ENCODE results near the gene RPS27A.
"Not testable (repeated sequence)": the region's sequence is repeated elsewhere in the genome, so short reads cannot be mapped to it uniquely, and the experiment has no call there.

The RPS27A gene

DNA sequence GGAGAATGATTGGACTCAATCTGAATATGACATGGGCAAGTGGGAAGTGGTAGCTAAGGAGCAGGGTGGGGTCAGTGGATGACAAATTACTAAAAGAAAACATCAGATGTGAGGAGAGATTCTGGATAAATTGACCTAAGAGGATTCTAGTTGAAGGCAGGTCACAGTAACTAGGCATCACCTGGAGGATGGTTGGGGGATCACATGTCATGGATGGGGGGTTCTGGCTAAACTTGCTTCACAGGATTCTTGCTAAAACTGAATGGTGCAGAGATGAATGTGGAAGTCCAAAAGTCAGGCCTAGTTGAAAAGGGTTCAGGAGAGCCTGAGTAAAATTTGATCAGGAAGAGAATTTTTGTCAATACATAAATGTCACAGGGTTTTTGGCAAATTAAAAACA, 18.7 kb upstream of the RPS27A start:
- H3K27ac Mint-ChIP-seq = no peak overlapping the region
- peaks cover 36% of the 10 kb centered on the region for H3K36me3 Mint-ChIP-seq (ENCODE audit: low read depth)
- no peaks in the 10 kb centered on the region for H3K4me1 Mint-ChIP-seq

GRCh38 chr2:55223958-55224760, 8.3 kb upstream of the RPS27A start:
- Mint-ChIP-seq H3K27me3 (ENCODE audit: low read depth, poor library complexity) (no peaks in the 10 kb centered on the region), H3K4me1 (peaks cover 18% of the 10 kb centered on the region), H3K4me3 (peak overlapping the region; percentile 75), H3K36me3 (ENCODE audit: low read depth) (peaks cover 23% of the 10 kb centered on the region), H3K9me3 (no peaks in the 10 kb centered on the region), H3K27ac (peak overlapping the region; percentile 11)
- no peak for TF ChIP-seq CTCF (IDR thresholded peaks at IDR 0.05)
- no peak for DNase-seq

More for the DNA sequence above, 18.7 kb upstream of the RPS27A start:
- Mint-ChIP-seq H3K4me3 (no peak overlapping the region), H3K9me3 (no peaks in the 10 kb centered on the region), H3K27me3 (ENCODE audit: low read depth, poor library complexity) (no peaks in the 10 kb centered on the region)
- no peak for TF ChIP-seq CTCF (IDR thresholded peaks at IDR 0.05)
- no peak for DNase-seq

- no peak overlapping the region for H3K27ac Mint-ChIP-seq
- DNase-seq = no peak
Observed at GRCh38 chr2:55224761-55225261, 7.7 kb upstream of the RPS27A start.

GRCh38 chr2:55225481-55226020, 6.9 kb upstream of the RPS27A start:
- DNase-seq = no peak
- peaks cover 31% of the 10 kb centered on the region for H3K4me1 Mint-ChIP-seq
- no peak for TF ChIP-seq CTCF (IDR thresholded peaks at IDR 0.05)
- H3K4me3 Mint-ChIP-seq = no peak overlapping the region
- no peaks in the 10 kb centered on the region for H3K9me3 Mint-ChIP-seq
- H3K27me3 Mint-ChIP-seq (ENCODE audit: low read depth, poor library complexity) = no peaks in the 10 kb centered on the region
- H3K36me3 Mint-ChIP-seq (ENCODE audit: low read depth) = peaks cover 35% of the 10 kb centered on the region
- peak overlapping the region; percentile 91 for H3K27ac Mint-ChIP-seq

More at GRCh38 chr2:55224761-55225261, 7.7 kb upstream of the RPS27A start:
- no peak for TF ChIP-seq CTCF (IDR thresholded peaks at IDR 0.05)
- H3K36me3 Mint-ChIP-seq (ENCODE audit: low read depth) = peaks cover 28% of the 10 kb centered on the region
- H3K4me1 Mint-ChIP-seq = peaks cover 23% of the 10 kb centered on the region
- H3K4me3 Mint-ChIP-seq = no peak overlapping the region
- no peaks in the 10 kb centered on the region for H3K9me3 Mint-ChIP-seq
- no peaks in the 10 kb centered on the region for H3K27me3 Mint-ChIP-seq (ENCODE audit: low read depth, poor library complexity)

DNA sequence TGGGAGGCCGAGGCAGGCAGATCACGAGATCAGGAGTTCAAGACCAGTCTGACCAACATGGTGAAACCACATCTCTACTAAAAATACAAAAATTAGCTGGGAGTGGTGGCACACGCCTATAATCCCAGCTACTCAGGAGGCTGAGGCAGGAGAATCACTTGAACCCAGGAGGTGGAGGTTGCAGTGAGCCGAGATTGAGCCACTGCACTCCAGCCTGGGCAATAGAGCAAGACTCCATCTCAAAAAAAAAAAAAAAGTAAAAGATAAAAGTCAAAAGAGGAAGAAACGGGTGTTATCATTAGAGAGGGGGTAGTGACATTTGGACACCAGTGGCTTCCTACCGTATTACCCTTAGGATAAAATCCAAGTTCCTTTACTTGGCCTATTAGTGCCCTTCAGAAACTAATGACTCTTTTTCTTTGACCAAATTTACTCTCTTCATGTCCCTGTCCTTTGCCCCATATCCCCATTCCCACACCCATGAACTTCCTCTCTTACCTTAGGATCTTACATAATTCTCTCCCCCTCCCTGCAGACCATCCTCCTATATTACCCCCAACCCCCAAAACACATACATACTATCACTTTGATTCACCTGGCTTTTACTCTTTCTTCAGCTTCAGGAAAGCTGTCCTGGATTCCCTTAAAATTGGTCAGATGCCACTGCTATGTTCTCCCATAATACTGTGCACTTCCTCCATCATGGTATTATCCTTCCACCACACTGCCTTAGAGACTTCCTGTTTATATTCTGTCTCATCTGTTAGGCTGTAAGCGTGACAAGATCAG, 4.9 kb upstream of the RPS27A start:
- DNase-seq; H3K4me3 Mint-ChIP-seq; H3K9me3 Mint-ChIP-seq; H3K27ac Mint-ChIP-seq; H3K27me3 Mint-ChIP-seq (ENCODE audit: low read depth, poor library complexity): not testable (repeated sequence)
- H3K36me3 Mint-ChIP-seq (ENCODE audit: low read depth) = peaks cover 24% of the 10 kb centered on the region
- H3K4me1 Mint-ChIP-seq = peaks cover 45% of the 10 kb centered on the region

DNA sequence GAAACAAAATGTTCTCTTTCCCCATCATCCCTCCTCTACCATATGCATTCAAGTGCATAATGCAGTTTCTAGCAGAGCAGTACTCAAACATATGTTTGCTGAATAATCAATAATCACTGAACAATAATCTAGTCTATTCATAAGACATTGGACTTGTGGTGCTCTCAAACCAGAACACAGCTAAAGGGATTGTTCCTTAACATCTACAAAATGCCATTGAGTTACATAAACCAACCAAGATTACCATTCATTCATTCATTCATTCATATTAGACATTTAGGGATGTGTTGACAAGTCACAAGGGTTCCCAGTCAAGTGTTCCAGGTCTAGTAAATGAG, 4.3 kb upstream of the RPS27A start:
- TF ChIP-seq CTCF (IDR thresholded peaks at IDR 0.05) = no peak
- H3K36me3 Mint-ChIP-seq (ENCODE audit: low read depth) = peaks cover 25% of the 10 kb centered on the region

More for the DNA sequence above, 4.3 kb upstream of the RPS27A start:
- no peak for DNase-seq
- Mint-ChIP-seq H3K4me3 (no peak overlapping the region), H3K9me3 (no peaks in the 10 kb centered on the region), H3K4me1 (peaks cover 44% of the 10 kb centered on the region), H3K27ac (no peak overlapping the region), H3K27me3 (ENCODE audit: low read depth, poor library complexity) (no peaks in the 10 kb centered on the region)

All from nephron progenitor cell (in vitro differentiated cells).